GM13977 (cell line): ENCODE measurements around the gene SOX13.

Experiments
- DNase-seq: peaks from one replicate; pipeline ENCODE4 v3.0.0; 2012; ENCODE audit warnings: low spot score
- CTCF ChIP-seq: IDR thresholded peaks from 2 replicates; pipeline ENCODE4 v1.5.1; 2012; ENCODE audit warnings: mild to moderate bottlenecking, control low read depth; ENCODE audit not compliant: insufficient read depth; ENCODE audit errors: extremely low read depth, missing control alignments
- in situ Hi-C: fragments of 300-500 bp; cut with MboI; formaldehyde crosslinking; loops from one replicate; pipeline ENCODE4 v1.12.0; 2022; ENCODE audit warnings: low sequenced_read_pairs, low pct_unique_long_range_greater_than_20kb, mixed read lengths, inconsistent platforms; ENCODE audit not compliant: unreplicated experiment

Gene SOX13

GRCh38 chr1:204062106-204062505, 10.8 kb upstream of the SOX13 start:
- no peak for TF ChIP-seq CTCF
- DNase-seq = no peak
- in situ Hi-C loops = no loop called here

- no peak for TF ChIP-seq CTCF
- no peak for DNase-seq
- in situ Hi-C loops = no loop called here
These were observed 7.5 kb upstream of the SOX13 start for GRCh38 chr1:204065174-204065985.

GRCh38 chr1:204065986-204066300, 7.0 kb upstream of the SOX13 start:
- DNase-seq = no peak
- in situ Hi-C loops = no loop called here
- TF ChIP-seq CTCF = no peak

- in situ Hi-C loops = no loop called here
- DNase-seq = no peak
- no peak for TF ChIP-seq CTCF
These were observed 5.0 kb upstream of the SOX13 start for GRCh38 chr1:204067935-204068334.

GRCh38 chr1:204069887-204070286, 3.0 kb upstream of the SOX13 start:
- no peak for DNase-seq
- in situ Hi-C loops = no loop called here
- TF ChIP-seq CTCF = no peak

GRCh38 chr1:204070895-204071294, 2.0 kb upstream of the SOX13 start:
- in situ Hi-C loops = no loop called here
- TF ChIP-seq CTCF = no peak

GRCh38 chr1:204073837-204074273, 940 bp downstream of the SOX13 start:
- TF ChIP-seq CTCF = no peak
- in situ Hi-C loops = no loop called here
- no peak for DNase-seq

More at GRCh38 chr1:204070895-204071294, 2.0 kb upstream of the SOX13 start:
- DNase-seq = no peak
